NT2/D1 (cell line): ENCODE results near the gene ABCG1.

Source experiments
- DNase-seq: peaks from one replicate; pipeline ENCODE4 v3.0.0-alpha.2; 2011; ENCODE audit warnings: low read depth, low spot score
- H3K27me3 ChIP-seq: 2 replicates; pipeline ENCODE4 v1.6.0; 2011; ENCODE audit warnings: mild to moderate bottlenecking; ENCODE audit not compliant: insufficient read length, insufficient read depth
- H3K36me3 ChIP-seq: 2 replicates; pipeline ENCODE4 v1.6.1; 2011; ENCODE audit warnings: mild to moderate bottlenecking, low read length, mixed read lengths; ENCODE audit not compliant: insufficient read depth, insufficient read length
- H3K4me1 ChIP-seq: 2 replicates; pipeline ENCODE4 v1.5.1; 2011; ENCODE audit not compliant: insufficient read depth, insufficient read length
- H3K4me3 ChIP-seq: 2 replicates; pipeline ENCODE4 v1.5.1; 2011; ENCODE audit warnings: low read depth; ENCODE audit not compliant: insufficient read length
- H3K9ac ChIP-seq: 2 replicates; pipeline ENCODE4 v1.6.0; 2011; ENCODE audit warnings: low read depth; ENCODE audit not compliant: insufficient read length
- H3K9me3 ChIP-seq: 2 replicates; pipeline ENCODE4 v1.5.1; 2011; ENCODE audit warnings: mild to moderate bottlenecking, low read length; ENCODE audit not compliant: insufficient read depth
- SUZ12 ChIP-seq: IDR thresholded peaks from 2 replicates; pipeline ENCODE4 v1.6.1; 2011; ENCODE audit not compliant: insufficient read length, insufficient read depth; ENCODE audit errors: extremely low read depth
- YY1 ChIP-seq: IDR thresholded peaks from 2 replicates; pipeline ENCODE4 v1.6.1; 2011; ENCODE audit not compliant: insufficient read length, insufficient read depth
- ZNF274 ChIP-seq: IDR thresholded peaks from 2 replicates; pipeline ENCODE4 v1.6.1; 2011; ENCODE audit warnings: mild to moderate bottlenecking, low read depth, low read length

ABCG1 gene

GRCh38 chr21:42218836-42219605 lies at the start of gene ABCG1:
Gene ABCG1 (plus strand): TSS chr21:42219140. CDS start chr21:42219263, 123 bp downstream.
- peak within 1 kb of the TSS; percentile 68 for H3K9ac ChIP-seq
- H3K9me3 ChIP-seq: peaks cover 25% of the 10 kb centered on the region; the same call in 1 of the 2 replicates
- H3K4me3 ChIP-seq: peak within 1 kb of the TSS; percentile 36
- TF ChIP-seq ZNF274 (no peak), YY1 (no peak), SUZ12 (no peak)
- H3K36me3 ChIP-seq: no peaks in the 10 kb centered on the region
- peaks cover 84% of the 10 kb centered on the region for H3K27me3 ChIP-seq
- peak; percentile 42 for DNase-seq
- H3K4me1 ChIP-seq: peaks cover 17% of the 10 kb centered on the region

GRCh38 chr21:42169758-42170157 lies 49.2 kb upstream of the ABCG1 start:
- TF ChIP-seq YY1 (no peak), ZNF274 (no peak), SUZ12 (no peak)
- no peak for DNase-seq
- Histone ChIP-seq H3K9ac (no peak overlapping the region), H3K4me1 (no peaks in the 10 kb centered on the region), H3K4me3 (no peak overlapping the region), H3K36me3 (no peaks in the 10 kb centered on the region), H3K9me3 (peaks cover 5% of the 10 kb centered on the region; the same call in 1 of the 2 replicates), H3K27me3 (no peaks in the 10 kb centered on the region)

GRCh38 chr21:42171091-42172053 lies 47.6 kb upstream of the ABCG1 start:
- H3K9ac ChIP-seq: no peak overlapping the region
- H3K36me3 ChIP-seq: no peaks in the 10 kb centered on the region
- no peak for DNase-seq
- H3K4me3 ChIP-seq: no peak overlapping the region
- H3K4me1 ChIP-seq: no peaks in the 10 kb centered on the region
- H3K9me3 ChIP-seq: peaks cover 5% of the 10 kb centered on the region; the same call in 1 of the 2 replicates
- TF ChIP-seq SUZ12 (no peak), ZNF274 (no peak), YY1 (no peak)
- H3K27me3 ChIP-seq: no peaks in the 10 kb centered on the region

- Histone ChIP-seq H3K4me3 (no peak overlapping the region), H3K9me3 (peaks cover 5% of the 10 kb centered on the region; the same call in 1 of the 2 replicates), H3K36me3 (no peaks in the 10 kb centered on the region), H3K27me3 (no peaks in the 10 kb centered on the region), H3K9ac (no peak overlapping the region), H3K4me1 (no peaks in the 10 kb centered on the region)
- TF ChIP-seq ZNF274 (no peak), SUZ12 (no peak), YY1 (no peak)
- DNase-seq: no peak
Observed at GRCh38 chr21:42172596-42173483, 46.1 kb upstream of the ABCG1 start.

- H3K9ac ChIP-seq: no peak overlapping the region
- H3K4me3 ChIP-seq: no peak overlapping the region
- H3K36me3 ChIP-seq: no peaks in the 10 kb centered on the region
- peaks cover 5% of the 10 kb centered on the region; the same call in 1 of the 2 replicates for H3K9me3 ChIP-seq
- no peak for DNase-seq
- TF ChIP-seq SUZ12 (no peak), ZNF274 (no peak), YY1 (no peak)
- no peaks in the 10 kb centered on the region for H3K27me3 ChIP-seq
- H3K4me1 ChIP-seq: no peaks in the 10 kb centered on the region
Observed at GRCh38 chr21:42174173-42174572, 44.8 kb upstream of the ABCG1 start.

- TF ChIP-seq YY1 (no peak), ZNF274 (no peak), SUZ12 (no peak)
- H3K4me3 ChIP-seq: no peak overlapping the region
- H3K4me1 ChIP-seq: no peaks in the 10 kb centered on the region
- H3K27me3 ChIP-seq: no peaks in the 10 kb centered on the region
- no peak for DNase-seq
- H3K9me3 ChIP-seq: peaks cover 5% of the 10 kb centered on the region; the same call in 1 of the 2 replicates
- H3K36me3 ChIP-seq: no peaks in the 10 kb centered on the region
- no peak overlapping the region for H3K9ac ChIP-seq
Observed at GRCh38 chr21:42175110-42175710, 43.7 kb upstream of the ABCG1 start.
